Measurements from ENCODE around the gene SRSF10. TPM values are rescaled to one million over a fixed set of nuclear protein-coding genes. Genes with fewer than 3 reads are reported as not detected.

Gene SRSF10
- total and polyA plus RNA-seq, 2 of the 8 experiments (the other 6 are each of a cell fraction or from before 2014, with no cell fraction given), result 155 to 194 TPM

GRCh38 chr1:23915466-23915865, 64.7 kb downstream of the SRSF10 start:
- no peak overlapping the region for H4K8ac ChIP-seq (ENCODE audit: extremely low read depth, insufficient read depth, low read length)
- ChIA-PET CTCF (ENCODE audit: partially characterized antibody) (interaction anchor here (1.9 to 2.5 kb wide), 3 partner anchors 11 to 145 kb away, joined by 4 to 32 read pairs (median 21); no protein-coding TSS in a partner anchor), POLR2A (ENCODE audit: partially characterized antibody) (no interaction called here)
- no peak overlapping the region for H2BK12ac ChIP-seq (ENCODE audit: low read depth, low read length)
- no peak overlapping the region for H2AFZ ChIP-seq (ENCODE audit: low read length)
- H2BK15ac ChIP-seq (ENCODE audit: low read length), result no peak overlapping the region; the same call in 1 of the 2 replicates
- no peak overlapping the region for H2AK5ac ChIP-seq (ENCODE audit: low read depth, low read length)
- no peak overlapping the region for H3K9ac ChIP-seq (replicated peaks in 1 of 4; ENCODE audit: extremely low read depth in 1 of 4, low read depth in 3 of 4, low read length in 3 of 4)
- H3K23me2 ChIP-seq (ENCODE audit: low read depth, low read length), result no peaks in the 10 kb centered on the region
- H3K79me2 ChIP-seq (ENCODE audit: control insufficient read depth in 1 of 2, insufficient read depth in 2 of 2, low read length in 2 of 2), result no peaks in the 10 kb centered on the region
- H3K27me3 ChIP-seq (replicated peaks in 1 of 4; ENCODE audit: control insufficient read depth in 3 of 4, extremely low read depth in 1 of 4, insufficient read depth in 3 of 4, low read length in 3 of 4), result no peaks in the 10 kb centered on the region
- H2BK20ac ChIP-seq (ENCODE audit: low read length), result no peak overlapping the region
- H4K5ac ChIP-seq (ENCODE audit: insufficient read length, low read depth, low read length), result no peak overlapping the region
- no peak for FAIRE-seq
- no peak for TF ChIP-seq SIN3A (conservative IDR thresholded peaks at IDR 0.05 in 1 of 2, IDR thresholded peaks at IDR 0.05 in 1 of 2; ENCODE audit: low read depth in 1 of 2, low read length in 2 of 2)
- TF ChIP-seq TEAD4 (IDR thresholded peaks at IDR 0.05; ENCODE audit: low read depth, low read length), result no peak
- TF ChIP-seq SRF (IDR thresholded peaks at IDR 0.05; ENCODE audit: low read depth, low read length), result no peak
- TF ChIP-seq CHD1 (IDR thresholded peaks at IDR 0.05; ENCODE audit: low read depth, low read length), result no peak
- no peak for TF ChIP-seq POLR2A (IDR thresholded peaks at IDR 0.05; ENCODE audit: control extremely low read depth in 1 of 2, low read depth in 2 of 2, low read length in 2 of 2)
- no peak for TF ChIP-seq BCL11A (IDR thresholded peaks at IDR 0.05; ENCODE audit: low read depth in 2 of 2, low read length in 2 of 2)
- TF ChIP-seq NRF1 (IDR thresholded peaks at IDR 0.05; ENCODE audit: low read depth, low read length), result no peak
- TF ChIP-seq SAP30 (IDR thresholded peaks at IDR 0.05; ENCODE audit: insufficient read depth, insufficient replicate concordance, low read length), result no peak
- TF ChIP-seq MAX (IDR thresholded peaks at IDR 0.05), result no peak
- no peak for TF ChIP-seq SUZ12 (IDR thresholded peaks at IDR 0.05; ENCODE audit: low read length)
- no peak for TF ChIP-seq RAD21 (IDR thresholded peaks at IDR 0.05 in 1 of 2, conservative IDR thresholded peaks at IDR 0.05 in 1 of 2; ENCODE audit: low read depth in 2 of 2, low read length in 2 of 2)
- TF ChIP-seq TAF1 (IDR thresholded peaks at IDR 0.05; ENCODE audit: low read depth, low read length), result no peak
- no peak for TF ChIP-seq JUN (IDR thresholded peaks at IDR 0.05; ENCODE audit: low read depth, low read length)
- no peak overlapping the region for H3K14ac ChIP-seq (ENCODE audit: insufficient read length)
- no peaks in the 10 kb centered on the region for H3K79me1 ChIP-seq (ENCODE audit: low read depth, low read length)
- no peak overlapping the region for H4K91ac ChIP-seq (replicated peaks; ENCODE audit: insufficient read length, low read length)
- H3K36me3 ChIP-seq (ENCODE audit: control insufficient read depth in 2 of 4, insufficient read depth in 4 of 4, low read length in 3 of 4), result no peaks in the 10 kb centered on the region; a peak in 1 of 8 replicates
- H3K4me2 ChIP-seq (ENCODE audit: insufficient read depth in 1 of 2, low read depth in 2 of 2, low read length in 2 of 2), result no peak overlapping the region
- H3K4me1 ChIP-seq (replicated peaks in 1 of 4; ENCODE audit: control insufficient read depth in 3 of 4, insufficient read depth in 4 of 4, low read length in 3 of 4), result peaks cover 0 to 2% (median 0%) of the 10 kb centered on the region in 4 experiments; a peak in 2 of 7 replicates
- 98% methylated on average over 4 of the region's 5 CpGs; no CpG with 5 or more reads in 1 of the 2 experiments for WGBS, 2 experiments (ENCODE audit: extremely low coverage in 1 of 2, insufficient coverage in 1 of 2, insufficient read length in 1 of 2, insufficient replicate concordance in 2 of 2, low coverage in 1 of 2, low lambda C conversion rate in 2 of 2, missing lambda C conversion rate in 1 of 2)
- H3K4ac ChIP-seq (replicated peaks; ENCODE audit: insufficient read length, low read depth, low read length), result no peak overlapping the region
- no peak overlapping the region for H3K27ac ChIP-seq (ENCODE audit: low read depth, low read length)
- no peak overlapping the region for H2BK120ac ChIP-seq (replicated peaks; ENCODE audit: low read depth, low read length)
- H3K4me3 ChIP-seq (ENCODE audit: extremely low read depth in 1 of 4, insufficient read depth in 2 of 4, low read depth in 3 of 4, low read length in 4 of 4), result no peak overlapping the region
- H3K23ac ChIP-seq (ENCODE audit: insufficient read length), result no peak overlapping the region
- H3K9me3 ChIP-seq (ENCODE audit: insufficient read depth in 2 of 2, low read depth in 1 of 2, low read length in 1 of 2), result no peaks in the 10 kb centered on the region
- H3K18ac ChIP-seq (ENCODE audit: extremely low read depth, low read length), result no peak overlapping the region
- no peak for DNase-seq (ENCODE audit: low read depth in 1 of 2, low spot score in 2 of 2)
- no peaks in the 10 kb centered on the region for H4K20me1 ChIP-seq (replicated peaks in 1 of 2; ENCODE audit: control insufficient read depth in 1 of 2, insufficient read depth in 2 of 2, low read length in 2 of 2)
- H3K56ac ChIP-seq (replicated peaks; ENCODE audit: insufficient read length, low read depth, low read length), result no peak overlapping the region
- no peak overlapping the region for H2BK5ac ChIP-seq (ENCODE audit: low read depth, low read length)

Measured in H1 (cell line).